NCI-H748 (cell line): ENCODE measurements around the gene CENATAC.
"Not testable (repeated sequence)": the region's sequence is repeated elsewhere in the genome, so short reads cannot be mapped to it uniquely, and the experiment has no call there.

Experiments used
- DNase-seq: peaks from one replicate; lab custom pipeline; 2025; ENCODE audit not compliant: unreplicated experiment; lab: John Stamatoyannopoulos, UW

CENATAC gene

GRCh38 chr11:119025978-119026766 is 28.2 kb downstream of the CENATAC start:
- no peak for DNase-seq

GRCh38 chr11:119026970-119027369 is 29.0 kb downstream of the CENATAC start:
- no peak for DNase-seq

- no peak for DNase-seq
Observed at GRCh38 chr11:119027561-119028345, 29.8 kb downstream of the CENATAC start.

GRCh38 chr11:119028346-119029068 is 30.6 kb downstream of the CENATAC start:
- no peak for DNase-seq

GRCh38 chr11:119029069-119029339 is 31.1 kb downstream of the CENATAC start:
- DNase-seq, result no peak

- no peak for DNase-seq
Observed at GRCh38 chr11:119029340-119030028, 31.5 kb downstream of the CENATAC start.

- no peak for DNase-seq
Observed at GRCh38 chr11:119030029-119030328, 32.0 kb downstream of the CENATAC start.

- DNase-seq, result peak; percentile 97
Observed at GRCh38 chr11:119030329-119031047, 32.5 kb downstream of the CENATAC start, which contains the start of gene SLC37A4. SLC37A4 (minus strand) TSS chr11:119030877.

GRCh38 chr11:119031912-119032280 is 34.0 kb downstream of the CENATAC start:
- DNase-seq, result no peak

GRCh38 chr11:119033421-119033820 is 35.5 kb downstream of the CENATAC start:
- not testable (repeated sequence) for DNase-seq

- no peak for DNase-seq
Observed at GRCh38 chr11:119034813-119035212, 36.9 kb downstream of the CENATAC start.

GRCh38 chr11:119038884-119039283 is 40.9 kb downstream of the CENATAC start:
- no peak for DNase-seq

GRCh38 chr11:119039471-119039870 is 41.5 kb downstream of the CENATAC start:
- not testable (repeated sequence) for DNase-seq

GRCh38 chr11:119041821-119042514 is 44.0 kb downstream of the CENATAC start:
- no peak for DNase-seq

GRCh38 chr11:119042927-119043326 is 45.0 kb downstream of the CENATAC start:
- DNase-seq, result no peak

GRCh38 chr11:119044708-119045107 is 46.8 kb downstream of the CENATAC start:
- DNase-seq, result no peak

GRCh38 chr11:119046489-119046888 is 48.6 kb downstream of the CENATAC start:
- DNase-seq, result no peak

GRCh38 chr11:119047205-119047604 is 49.3 kb downstream of the CENATAC start:
- no peak for DNase-seq

GRCh38 chr11:119048644-119049043 is 50.7 kb downstream of the CENATAC start:
- DNase-seq, result no peak

GRCh38 chr11:119049081-119049480 is 51.1 kb downstream of the CENATAC start:
- DNase-seq, result no peak
